Measurements from ENCODE around the gene CEP85.

CEP85 gene

DNA sequence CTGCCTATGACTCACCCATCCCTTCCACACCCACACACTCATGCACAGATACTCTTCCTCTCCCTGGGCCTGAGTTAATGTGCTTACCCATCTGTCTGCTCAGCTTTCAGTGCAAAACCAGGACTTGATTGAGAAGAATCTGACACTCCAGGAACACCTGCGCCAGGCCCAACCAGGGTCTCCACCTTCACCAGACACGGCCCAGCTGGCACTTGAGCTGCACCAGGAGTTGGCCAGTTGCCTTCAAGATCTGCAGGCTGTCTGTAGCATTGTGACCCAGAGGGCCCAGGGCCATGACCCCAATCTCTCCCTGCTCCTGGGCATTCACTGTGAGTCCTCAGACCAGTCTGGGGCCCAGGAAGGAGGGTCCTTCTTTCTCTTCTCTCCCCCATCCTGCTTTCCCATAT lies 42.4 kb downstream of the CEP85 start:
- TF ChIP-seq CTCF (IDR thresholded peaks at IDR 0.05; ENCODE audit: insufficient read depth, low read depth, low read length, missing control alignments) = no peak

GRCh38 chr1:26277261-26277661 lies 43.3 kb downstream of the CEP85 start:
- DNase-seq (ENCODE audit: low read depth) = no peak
- H3K4me3 ChIP-seq (ENCODE audit: low read depth, low read length) = no peak overlapping the region
- no peak for TF ChIP-seq CTCF (IDR thresholded peaks at IDR 0.05; ENCODE audit: insufficient read depth, low read depth, low read length, missing control alignments)

More for the DNA sequence above, 42.4 kb downstream of the CEP85 start:
- no peak overlapping the region for H3K4me3 ChIP-seq (ENCODE audit: low read depth, low read length)
- DNase-seq (ENCODE audit: low read depth) = no peak

DNA sequence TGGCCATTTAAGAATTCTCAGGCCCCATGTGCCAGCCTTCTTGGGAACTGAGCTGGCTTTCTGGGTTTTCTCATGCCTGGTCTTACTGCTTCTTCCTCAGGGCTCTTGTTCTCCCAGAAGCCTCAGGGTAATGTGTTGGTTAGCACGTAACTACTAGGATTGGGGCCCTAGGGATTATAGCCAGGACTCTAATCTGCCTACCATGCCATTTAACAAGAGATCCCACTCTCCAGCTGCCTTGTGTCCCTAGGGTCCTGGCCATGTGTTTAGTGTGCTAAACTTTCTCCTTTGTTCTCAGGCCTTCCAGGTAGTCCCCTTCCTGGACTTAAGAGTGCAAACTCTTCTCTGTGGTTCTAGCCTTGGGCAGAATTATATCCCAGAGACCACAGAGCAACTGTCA lies 43.7 kb downstream of the CEP85 start:
- no peak for DNase-seq (ENCODE audit: low read depth)
- no peak for TF ChIP-seq CTCF (IDR thresholded peaks at IDR 0.05; ENCODE audit: insufficient read depth, low read depth, low read length, missing control alignments)
- no peak overlapping the region for H3K4me3 ChIP-seq (ENCODE audit: low read depth, low read length)

DNA sequence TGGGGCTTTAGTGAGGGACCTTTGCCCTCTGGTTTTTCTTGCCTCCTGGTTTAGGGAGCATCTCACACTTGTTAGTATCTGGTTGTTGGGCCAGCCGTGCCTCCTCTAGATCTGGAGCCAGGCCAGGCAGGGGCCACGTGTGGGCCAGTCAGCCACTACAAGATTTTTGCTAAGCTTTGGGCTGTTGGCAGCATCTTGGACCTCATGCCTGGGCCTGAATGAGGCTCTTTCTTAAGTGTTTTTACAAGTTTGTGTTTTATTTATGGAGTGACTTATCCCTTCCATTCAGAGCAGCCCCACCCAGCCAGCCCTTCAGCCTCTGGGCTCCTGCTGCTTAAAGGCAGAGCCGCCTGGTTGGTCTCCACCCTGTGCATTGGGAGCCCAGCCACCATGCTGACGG lies 44.3 kb downstream of the CEP85 start:
- no peak for TF ChIP-seq CTCF (IDR thresholded peaks at IDR 0.05; ENCODE audit: insufficient read depth, low read depth, low read length, missing control alignments)
- H3K4me3 ChIP-seq (ENCODE audit: low read depth, low read length) = no peak overlapping the region
- DNase-seq (ENCODE audit: low read depth) = no peak

DNA sequence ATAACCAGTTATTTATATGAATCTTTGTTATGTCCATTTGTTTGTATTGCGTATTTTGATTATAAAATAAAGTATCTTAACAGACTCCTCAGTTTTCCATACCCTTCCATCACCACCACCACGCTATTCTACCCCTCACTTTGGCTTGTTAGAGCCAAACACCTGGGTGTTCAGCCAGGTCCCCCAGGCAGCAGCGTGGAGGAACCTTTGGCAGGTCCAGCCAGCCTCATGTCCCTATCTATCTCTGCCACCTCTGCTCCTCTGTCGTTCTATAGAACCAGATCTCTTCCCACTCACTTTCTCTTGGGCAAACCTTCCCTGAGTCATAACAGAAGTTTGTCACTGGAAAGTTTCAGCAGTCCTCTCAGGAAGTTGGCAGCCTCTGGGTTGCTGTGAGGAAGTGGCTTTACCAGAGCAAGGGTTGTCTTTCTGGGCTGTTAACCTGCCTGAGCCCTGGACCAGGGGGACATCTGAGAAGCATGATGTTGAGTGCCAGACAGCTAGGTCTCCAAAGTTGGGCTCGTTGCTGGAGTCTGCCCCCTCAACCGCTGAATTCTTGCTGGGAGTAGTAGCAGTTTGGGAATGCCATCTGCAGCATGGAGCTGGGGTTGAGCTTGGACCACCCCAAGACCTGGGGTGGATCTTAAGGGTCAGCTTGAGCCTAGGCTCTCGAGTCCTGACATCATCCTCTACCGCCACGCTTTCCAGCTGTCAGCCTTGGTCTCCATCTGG lies 44.9 kb downstream of the CEP85 start:
- peak; percentile 48 for DNase-seq (ENCODE audit: low read depth)
- H3K4me3 ChIP-seq (ENCODE audit: low read depth, low read length) = peak overlapping the region; percentile 88
- no peak for TF ChIP-seq CTCF (IDR thresholded peaks at IDR 0.05; ENCODE audit: insufficient read depth, low read depth, low read length, missing control alignments)

DNA sequence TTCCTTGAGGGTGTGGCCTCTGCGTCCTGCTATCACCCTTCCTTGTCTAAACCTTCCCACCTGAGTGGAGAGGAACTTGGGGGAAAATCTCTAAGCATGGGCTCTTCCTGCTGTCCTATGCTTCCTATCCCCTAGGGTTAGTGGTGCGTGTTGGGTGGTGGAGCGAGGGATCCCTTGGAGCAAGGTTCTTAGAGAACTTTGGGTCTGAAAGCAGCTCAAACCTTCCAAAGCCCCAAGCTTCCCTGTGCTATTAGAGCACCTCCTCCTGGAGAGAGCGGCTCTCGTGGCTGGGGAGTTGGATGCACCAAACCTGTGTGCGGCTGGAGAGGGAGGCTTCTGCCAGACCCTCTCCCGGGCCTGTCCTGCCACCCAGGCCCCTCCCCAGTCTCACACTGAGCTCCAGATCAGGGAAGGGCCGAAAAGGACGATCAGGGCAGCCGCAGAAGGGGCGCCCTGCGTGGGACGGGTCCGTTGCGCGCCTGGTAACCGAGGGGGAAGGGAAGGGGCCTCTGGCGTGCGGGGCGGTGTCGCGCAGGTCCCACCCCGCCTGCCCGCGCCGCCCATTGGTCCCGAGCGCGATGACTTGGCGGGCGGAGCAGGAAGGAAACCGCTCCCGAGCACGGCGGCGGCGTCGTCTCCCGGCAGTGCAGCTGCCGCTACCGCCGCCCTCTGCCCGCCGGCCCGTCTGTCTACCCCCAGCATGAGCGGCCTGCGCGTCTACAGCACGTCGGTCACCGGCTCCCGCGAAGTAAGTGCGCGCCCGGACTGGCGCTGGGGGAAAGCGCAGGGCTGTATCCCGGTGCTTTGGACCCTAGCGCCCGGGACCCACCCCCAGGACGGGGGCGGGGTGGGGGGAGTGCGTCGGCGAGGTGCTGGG lies 45.7 kb downstream of the CEP85 start, which contains the start of gene SH3BGRL3:
Gene SH3BGRL3 (plus strand): TSS at position 631 of the 877 bp plus-strand sequence. CDS start 70 bp downstream, at position 701.
- H3K4me3 ChIP-seq (ENCODE audit: low read depth, low read length) = peak within 1 kb of the TSS; percentile 88
- peak; percentile 25 for TF ChIP-seq CTCF (IDR thresholded peaks at IDR 0.05; ENCODE audit: insufficient read depth, low read depth, low read length, missing control alignments)
- peak; percentile 90 for DNase-seq (ENCODE audit: low read depth)

Measured in GM12865 (cell line).